ENCODE data around the gene EPB41. TPM values are rescaled to one million over a fixed set of nuclear protein-coding genes. Genes with fewer than 3 reads are reported as not detected.

The EPB41 gene
- total RNA-seq, 3 donors from 2014 or later (not counting 1 experiment from before 2014, with no cell fraction given): 151 to 196 (median 172) TPM

GRCh38 chr1:29050166-29050565 lies 135.8 kb downstream of the EPB41 start:
- Mint-ChIP-seq H3K9me3 (no peaks in the 10 kb centered on the region), H3K4me1 (no peaks in the 10 kb centered on the region), H3K4me3 (no peak overlapping the region), H3K36me3 (no peaks in the 10 kb centered on the region), H3K27ac (no peak overlapping the region), H3K27me3 (ENCODE audit: low read depth in 2 of 2) (no peaks in the 10 kb centered on the region)
- no CpG with 5 or more reads among the region's 1 CpG for WGBS (ENCODE audit: insufficient coverage)
- DNase-seq: no peak
- no peak overlapping the region for H3K27ac ChIP-seq (ENCODE audit: low read length)
- H3K4me1 ChIP-seq (ENCODE audit: control insufficient read depth, insufficient read depth, low read length): no peaks in the 10 kb centered on the region
- no peaks in the 10 kb centered on the region for H3K27me3 ChIP-seq (ENCODE audit: control insufficient read depth, insufficient read depth, low read length)
- TF ChIP-seq, protein P1, sequence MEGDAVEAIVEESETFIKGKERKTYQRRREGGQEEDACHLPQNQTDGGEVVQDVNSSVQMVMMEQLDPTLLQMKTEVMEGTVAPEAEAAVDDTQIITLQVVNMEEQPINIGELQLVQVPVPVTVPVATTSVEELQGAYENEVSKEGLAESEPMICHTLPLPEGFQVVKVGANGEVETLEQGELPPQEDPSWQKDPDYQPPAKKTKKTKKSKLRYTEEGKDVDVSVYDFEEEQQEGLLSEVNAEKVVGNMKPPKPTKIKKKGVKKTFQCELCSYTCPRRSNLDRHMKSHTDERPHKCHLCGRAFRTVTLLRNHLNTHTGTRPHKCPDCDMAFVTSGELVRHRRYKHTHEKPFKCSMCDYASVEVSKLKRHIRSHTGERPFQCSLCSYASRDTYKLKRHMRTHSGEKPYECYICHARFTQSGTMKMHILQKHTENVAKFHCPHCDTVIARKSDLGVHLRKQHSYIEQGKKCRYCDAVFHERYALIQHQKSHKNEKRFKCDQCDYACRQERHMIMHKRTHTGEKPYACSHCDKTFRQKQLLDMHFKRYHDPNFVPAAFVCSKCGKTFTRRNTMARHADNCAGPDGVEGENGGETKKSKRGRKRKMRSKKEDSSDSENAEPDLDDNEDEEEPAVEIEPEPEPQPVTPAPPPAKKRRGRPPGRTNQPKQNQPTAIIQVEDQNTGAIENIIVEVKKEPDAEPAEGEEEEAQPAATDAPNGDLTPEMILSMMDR (IDR thresholded peaks at IDR 0.05): no peak
- H3K9me3 ChIP-seq (ENCODE audit: control insufficient read depth, insufficient read depth, low read length): no peaks in the 10 kb centered on the region
- ATAC-seq: no peak
- no peak overlapping the region for H3K4me3 ChIP-seq (ENCODE audit: low read length)
- intact Hi-C loops (cut with micrococcal nuclease): no loop called here
- H3K36me3 ChIP-seq (ENCODE audit: control insufficient read depth, insufficient read depth, low read length): peaks cover 38% of the 10 kb centered on the region

DNA sequence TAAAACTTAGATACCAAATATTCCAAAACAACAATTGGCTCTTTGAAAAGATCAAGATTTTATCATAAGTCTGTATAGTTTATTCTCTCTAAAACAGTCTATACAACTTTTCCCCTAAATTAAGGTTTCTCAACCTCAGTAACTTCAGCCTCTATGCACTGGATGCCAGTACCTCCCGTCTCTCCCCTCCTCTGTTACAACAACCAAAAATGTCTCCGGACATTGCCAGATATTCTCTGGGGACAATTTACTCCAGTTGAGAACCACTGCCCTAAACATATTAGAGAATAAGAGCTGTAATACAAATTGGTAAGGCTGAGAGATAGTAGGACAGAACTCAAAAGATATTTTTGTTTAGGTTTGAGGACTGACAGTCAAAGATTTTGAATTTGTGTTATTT lies 137.7 kb downstream of the EPB41 start:
- DNase-seq (no peak), ATAC-seq (no peak)
- Mint-ChIP-seq H3K27me3 (ENCODE audit: low read depth in 2 of 2) (no peaks in the 10 kb centered on the region), H3K9me3 (no peaks in the 10 kb centered on the region), H3K27ac (peak overlapping the region in 1 of 2 donors; percentile 21), H3K36me3 (no peaks in the 10 kb centered on the region), H3K4me3 (no peak overlapping the region), H3K4me1 (no peaks in the 10 kb centered on the region)
- 100% methylated on average over 1 of the region's 2 CpGs for WGBS (ENCODE audit: insufficient coverage)
- no peaks in the 10 kb centered on the region for H3K27me3 ChIP-seq (ENCODE audit: control insufficient read depth, insufficient read depth, low read length)
- peaks cover 41% of the 10 kb centered on the region for H3K36me3 ChIP-seq (ENCODE audit: control insufficient read depth, insufficient read depth, low read length)
- H3K4me3 ChIP-seq (ENCODE audit: low read length): no peak overlapping the region
- intact Hi-C loops (cut with micrococcal nuclease): no loop called here
- no peaks in the 10 kb centered on the region for H3K4me1 ChIP-seq (ENCODE audit: control insufficient read depth, insufficient read depth, low read length)
- TF ChIP-seq, protein P1 (IDR thresholded peaks at IDR 0.05): no peak
- no peaks in the 10 kb centered on the region for H3K9me3 ChIP-seq (ENCODE audit: control insufficient read depth, insufficient read depth, low read length)
- H3K27ac ChIP-seq (ENCODE audit: low read length): no peak overlapping the region

DNA sequence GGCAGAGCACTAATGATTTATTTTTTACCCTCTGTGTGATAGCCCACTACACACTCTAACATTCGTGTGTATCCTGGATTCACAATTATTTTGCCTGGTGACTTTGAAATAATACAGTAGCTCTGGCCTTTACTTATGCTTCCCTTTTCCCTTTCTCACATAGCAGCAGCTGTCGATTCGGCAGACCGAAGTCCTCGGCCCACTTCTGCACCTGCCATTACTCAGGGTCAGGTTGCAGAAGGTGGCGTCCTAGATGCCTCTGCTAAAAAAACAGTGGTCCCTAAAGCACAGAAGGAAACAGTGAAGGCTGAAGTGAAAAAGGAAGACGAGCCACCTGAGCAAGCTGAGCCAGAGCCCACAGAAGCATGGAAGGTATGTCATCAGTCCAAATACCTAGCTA lies 138.6 kb downstream of the EPB41 start:
- TF ChIP-seq, protein P1 (IDR thresholded peaks at IDR 0.05): no peak
- no peak overlapping the region for H3K4me3 ChIP-seq (ENCODE audit: low read length)
- H3K9me3 Mint-ChIP-seq: no peaks in the 10 kb centered on the region
- ATAC-seq (no peak), DNase-seq (no peak)
- H3K27me3 ChIP-seq (ENCODE audit: control insufficient read depth, insufficient read depth, low read length): no peaks in the 10 kb centered on the region
- intact Hi-C loops (cut with micrococcal nuclease): no loop called here
- no peaks in the 10 kb centered on the region for H3K4me1 Mint-ChIP-seq
- no peak overlapping the region for H3K27ac ChIP-seq (ENCODE audit: low read length)
- no peak overlapping the region for H3K27ac Mint-ChIP-seq
- peaks cover 46% of the 10 kb centered on the region for H3K36me3 ChIP-seq (ENCODE audit: control insufficient read depth, insufficient read depth, low read length)
- no peaks in the 10 kb centered on the region for H3K4me1 ChIP-seq (ENCODE audit: control insufficient read depth, insufficient read depth, low read length)
- H3K36me3 Mint-ChIP-seq: no peaks in the 10 kb centered on the region
- 93% methylated on average over 7 of the region's 7 CpGs for WGBS (ENCODE audit: insufficient coverage)
- no peaks in the 10 kb centered on the region for H3K9me3 ChIP-seq (ENCODE audit: control insufficient read depth, insufficient read depth, low read length)
- no peaks in the 10 kb centered on the region for H3K27me3 Mint-ChIP-seq (ENCODE audit: low read depth in 2 of 2)
- H3K4me3 Mint-ChIP-seq: no peak overlapping the region

- no CpG with 5 or more reads among the region's 1 CpG for WGBS (ENCODE audit: insufficient coverage)
- no peak overlapping the region for H3K4me3 Mint-ChIP-seq
- Histone ChIP-seq H3K4me3 (ENCODE audit: low read length) (no peak overlapping the region), H3K36me3 (ENCODE audit: control insufficient read depth, insufficient read depth, low read length) (peaks cover 43% of the 10 kb centered on the region), H3K9me3 (ENCODE audit: control insufficient read depth, insufficient read depth, low read length) (no peaks in the 10 kb centered on the region), H3K27me3 (ENCODE audit: control insufficient read depth, insufficient read depth, low read length) (no peaks in the 10 kb centered on the region), H3K4me1 (ENCODE audit: control insufficient read depth, insufficient read depth, low read length) (no peaks in the 10 kb centered on the region), H3K27ac (ENCODE audit: low read length) (no peak overlapping the region)
- H3K9me3 Mint-ChIP-seq: no peaks in the 10 kb centered on the region
- H3K36me3 Mint-ChIP-seq: no peaks in the 10 kb centered on the region
- H3K27ac Mint-ChIP-seq: no peak overlapping the region
- ATAC-seq (no peak), DNase-seq (no peak)
- intact Hi-C loops (cut with micrococcal nuclease): no loop called here
- TF ChIP-seq, protein P1 (IDR thresholded peaks at IDR 0.05): no peak
- H3K4me1 Mint-ChIP-seq: no peaks in the 10 kb centered on the region
- H3K27me3 Mint-ChIP-seq (ENCODE audit: low read depth in 2 of 2): no peaks in the 10 kb centered on the region
These were observed 140.8 kb downstream of the EPB41 start for GRCh38 chr1:29055160-29055559.
